ACC112 (cell line): ENCODE data around the gene CHD9.
"Not testable (repeated sequence)": the region's sequence is repeated elsewhere in the genome, so short reads cannot be mapped to it uniquely, and the experiment has no call there.

Experiments used
- H2AFZ ChIP-seq: fragments of 200-600 bp; sonication (generic); one replicate; pipeline ENCODE4 v1.6.0; 2017; ENCODE audit warnings: antibody characterized with exemption, low read length; ENCODE audit not compliant: unreplicated experiment
- H3K27ac ChIP-seq: fragments of 200-600 bp; sonication (generic); 2 replicates; pipeline ENCODE4 v1.5.1; 2014; ENCODE audit warnings: low read depth, mild to moderate bottlenecking, antibody characterized with exemption, low read length, moderate library complexity
- H3K27me3 ChIP-seq: fragments of 200-600 bp; sonication (generic); 2 replicates; pipeline ENCODE4 v1.6.1; 2014; ENCODE audit warnings: mild to moderate bottlenecking, antibody characterized with exemption, low read length, moderate library complexity, mixed read lengths; ENCODE audit not compliant: insufficient read depth
- H3K36me3 ChIP-seq: fragments of 200-600 bp; sonication (generic); 2 replicates; pipeline ENCODE4 v1.6.1; 2016; ENCODE audit warnings: mild to moderate bottlenecking, antibody characterized with exemption, low read length, moderate library complexity, mixed read lengths; ENCODE audit not compliant: insufficient read depth
- H3K4me1 ChIP-seq: fragments of 200-600 bp; sonication (generic); one replicate; pipeline ENCODE4 v1.6.1; 2016; ENCODE audit warnings: low read length, mixed read lengths; ENCODE audit not compliant: insufficient read depth, unreplicated experiment, control insufficient read depth
- H3K4me3 ChIP-seq: fragments of 200-600 bp; sonication (generic); 2 replicates; pipeline ENCODE4 v1.5.1; 2014; ENCODE audit warnings: mild to moderate bottlenecking, low read depth, low read length
- H3K79me2 ChIP-seq: fragments of 200-600 bp; sonication (generic); one replicate; pipeline ENCODE4 v1.6.0; 2016; ENCODE audit warnings: low read length; ENCODE audit not compliant: control insufficient read depth, unreplicated experiment, insufficient read depth

CHD9 gene

GRCh38 chr16:53036066-53036465 is 18.7 kb upstream of the CHD9 start:
- Histone ChIP-seq H3K4me1 (no peaks in the 10 kb centered on the region), H3K27ac (no peak overlapping the region), H3K4me3 (no peak overlapping the region), H2AFZ (no peak overlapping the region), H3K36me3 (no peaks in the 10 kb centered on the region), H3K79me2 (no peaks in the 10 kb centered on the region), H3K27me3 (peaks cover 8% of the 10 kb centered on the region; the same call in 1 of the 2 replicates)

- H3K4me3 ChIP-seq, H3K36me3 ChIP-seq: not testable (repeated sequence)
Observed at GRCh38 chr16:53036711-53037110, 18.1 kb upstream of the CHD9 start.

GRCh38 chr16:53040788-53041187 is 14.0 kb upstream of the CHD9 start:
- no peak overlapping the region for H3K4me3 ChIP-seq
- peaks cover 9% of the 10 kb centered on the region for H3K4me1 ChIP-seq
- H3K27me3 ChIP-seq = peaks cover 3% of the 10 kb centered on the region; the same call in 1 of the 2 replicates
- no peak overlapping the region for H3K27ac ChIP-seq
- no peaks in the 10 kb centered on the region for H3K36me3 ChIP-seq
- H3K79me2 ChIP-seq = no peaks in the 10 kb centered on the region
- no peak overlapping the region for H2AFZ ChIP-seq

More at GRCh38 chr16:53036711-53037110, 18.1 kb upstream of the CHD9 start:
- not testable (repeated sequence) for H3K4me1 ChIP-seq, H2AFZ ChIP-seq, H3K27ac ChIP-seq, H3K27me3 ChIP-seq, H3K79me2 ChIP-seq

GRCh38 chr16:53041320-53042051 is 13.3 kb upstream of the CHD9 start:
- Histone ChIP-seq H3K4me1 (peaks cover 9% of the 10 kb centered on the region), H3K4me3 (no peak overlapping the region), H3K36me3 (no peaks in the 10 kb centered on the region), H3K27ac (no peak overlapping the region), H3K27me3 (peaks cover 3% of the 10 kb centered on the region; the same call in 1 of the 2 replicates), H3K79me2 (no peaks in the 10 kb centered on the region), H2AFZ (no peak overlapping the region)

GRCh38 chr16:53042235-53042701 is 12.5 kb upstream of the CHD9 start:
- Histone ChIP-seq H3K4me3 (no peak overlapping the region), H3K27me3 (peaks cover 3% of the 10 kb centered on the region; the same call in 1 of the 2 replicates), H3K4me1 (peaks cover 9% of the 10 kb centered on the region), H2AFZ (no peak overlapping the region), H3K36me3 (no peaks in the 10 kb centered on the region), H3K79me2 (no peaks in the 10 kb centered on the region), H3K27ac (no peak overlapping the region)

- no peak overlapping the region for H3K4me3 ChIP-seq
- H3K4me1 ChIP-seq = peaks cover 9% of the 10 kb centered on the region
- H3K79me2 ChIP-seq = no peaks in the 10 kb centered on the region
- no peak overlapping the region for H2AFZ ChIP-seq
- H3K27ac ChIP-seq = no peak overlapping the region
- H3K36me3 ChIP-seq = no peaks in the 10 kb centered on the region
- H3K27me3 ChIP-seq = peaks cover 3% of the 10 kb centered on the region; the same call in 1 of the 2 replicates
Observed at GRCh38 chr16:53043428-53043831, 11.4 kb upstream of the CHD9 start.

GRCh38 chr16:53043986-53044601 is 10.7 kb upstream of the CHD9 start:
- H3K4me1 ChIP-seq = peaks cover 9% of the 10 kb centered on the region
- H3K4me3 ChIP-seq = no peak overlapping the region
- H3K27me3 ChIP-seq = peaks cover 3% of the 10 kb centered on the region; the same call in 1 of the 2 replicates
- no peaks in the 10 kb centered on the region for H3K36me3 ChIP-seq
- no peak overlapping the region for H3K27ac ChIP-seq
- H3K79me2 ChIP-seq = no peaks in the 10 kb centered on the region
- H2AFZ ChIP-seq = no peak overlapping the region

- no peaks in the 10 kb centered on the region for H3K79me2 ChIP-seq
- no peak overlapping the region for H3K27ac ChIP-seq
- H3K36me3 ChIP-seq = no peaks in the 10 kb centered on the region
- H3K27me3 ChIP-seq = peaks cover 3% of the 10 kb centered on the region; the same call in 1 of the 2 replicates
- H3K4me3 ChIP-seq = no peak overlapping the region
- H3K4me1 ChIP-seq = peaks cover 9% of the 10 kb centered on the region
- no peak overlapping the region for H2AFZ ChIP-seq
Observed at GRCh38 chr16:53045341-53046220, 9.2 kb upstream of the CHD9 start.

- H3K27me3 ChIP-seq, H3K79me2 ChIP-seq: not testable (repeated sequence)
Observed at GRCh38 chr16:53047515-53047914, 7.3 kb upstream of the CHD9 start.

GRCh38 chr16:53048139-53048915 is 6.5 kb upstream of the CHD9 start:
- Histone ChIP-seq H3K27me3 (peaks cover 3% of the 10 kb centered on the region; the same call in 1 of the 2 replicates), H3K4me3 (no peak overlapping the region), H3K27ac (no peak overlapping the region), H2AFZ (no peak overlapping the region), H3K4me1 (peaks cover 7% of the 10 kb centered on the region), H3K79me2 (peaks cover 3% of the 10 kb centered on the region), H3K36me3 (no peaks in the 10 kb centered on the region)

More at GRCh38 chr16:53047515-53047914, 7.3 kb upstream of the CHD9 start:
- not testable (repeated sequence) for H3K4me1 ChIP-seq, H3K27ac ChIP-seq, H3K4me3 ChIP-seq, H2AFZ ChIP-seq, H3K36me3 ChIP-seq
